HG03439 (cell line): ENCODE results near the gene LCE3A.
"Not testable (repeated sequence)": the region's sequence is repeated elsewhere in the genome, so short reads cannot be mapped to it uniquely, and the experiment has no call there.

Source experiments
- ATAC-seq: cut with Tn5 transposase; IDR thresholded peaks from one replicate; pipeline ENCODE4 v1.9.1; 2021; ENCODE audit warnings: mild to moderate bottlenecking, moderate library complexity; ENCODE audit not compliant: unreplicated experiment

LCE3A gene, protein sequence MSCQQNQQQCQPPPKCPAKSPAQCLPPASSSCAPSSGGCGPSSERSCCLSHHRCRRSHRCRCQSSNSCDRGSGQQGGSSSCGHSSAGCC

DNA sequence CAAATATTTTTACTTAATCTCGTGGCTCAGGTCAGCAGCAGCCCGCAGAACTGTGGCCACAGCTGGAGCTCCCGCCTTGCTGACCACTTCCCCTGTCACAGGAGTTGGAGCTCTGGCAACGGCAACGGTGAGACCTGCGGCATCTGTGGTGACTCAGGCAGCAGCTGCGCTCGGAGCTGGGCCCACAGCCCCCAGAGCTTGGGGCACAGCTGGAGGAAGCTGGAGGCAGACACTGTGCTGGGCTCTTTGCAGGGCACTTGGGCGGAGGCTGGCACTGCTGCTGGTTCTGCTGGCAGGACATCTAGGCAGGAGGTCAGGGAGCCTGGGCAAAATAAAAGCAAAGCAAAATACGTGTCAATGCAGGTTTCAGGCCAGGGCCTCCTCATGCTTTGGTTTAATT, at the start of gene LCE3A:
Gene LCE3A (minus strand): TSS at position 301 of the 400 bp plus-strand sequence. CDS start 0 bp downstream, at position 301.
- no peak for ATAC-seq

DNA sequence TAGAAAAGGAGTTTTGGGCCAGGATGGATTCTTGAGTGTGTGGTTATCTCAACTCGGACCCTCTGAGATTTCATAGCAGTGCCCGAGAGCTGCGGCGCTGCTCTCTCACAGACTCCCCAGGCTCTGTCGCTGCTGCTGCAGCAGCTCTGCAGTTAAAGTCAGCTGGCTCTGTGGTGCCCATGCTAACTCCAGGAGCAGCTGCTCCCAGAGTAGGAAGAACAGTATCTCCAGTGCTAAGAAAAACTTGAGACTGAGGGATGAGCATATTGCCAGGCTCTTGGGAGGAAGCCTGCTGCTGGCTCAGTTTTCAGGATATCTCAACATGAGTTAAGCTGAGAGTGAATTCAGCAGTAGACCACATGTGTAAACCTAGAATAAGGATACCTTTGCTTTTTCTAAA, 44.7 kb upstream of the LCE3A start:
- no peak for ATAC-seq

DNA sequence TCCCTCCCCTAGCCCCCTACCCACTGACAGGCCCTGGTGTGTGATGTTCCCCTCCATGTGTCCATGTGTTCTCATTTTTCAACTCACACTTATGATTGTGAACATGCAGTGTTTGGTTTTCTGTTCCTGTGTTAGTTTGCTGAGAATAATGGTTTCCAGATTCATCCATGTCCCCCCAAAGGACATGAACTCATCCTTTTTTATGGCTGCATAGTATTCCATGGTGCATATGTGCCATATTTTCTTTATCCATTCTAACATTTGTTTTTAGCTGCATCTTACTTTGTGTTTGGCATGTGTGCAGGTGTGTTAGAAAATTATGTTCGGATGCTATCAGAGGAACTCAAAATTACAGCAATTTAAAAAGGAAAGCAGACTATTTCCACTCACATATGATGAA, 43.3 kb upstream of the LCE3A start:
- ATAC-seq: not testable (repeated sequence)

DNA sequence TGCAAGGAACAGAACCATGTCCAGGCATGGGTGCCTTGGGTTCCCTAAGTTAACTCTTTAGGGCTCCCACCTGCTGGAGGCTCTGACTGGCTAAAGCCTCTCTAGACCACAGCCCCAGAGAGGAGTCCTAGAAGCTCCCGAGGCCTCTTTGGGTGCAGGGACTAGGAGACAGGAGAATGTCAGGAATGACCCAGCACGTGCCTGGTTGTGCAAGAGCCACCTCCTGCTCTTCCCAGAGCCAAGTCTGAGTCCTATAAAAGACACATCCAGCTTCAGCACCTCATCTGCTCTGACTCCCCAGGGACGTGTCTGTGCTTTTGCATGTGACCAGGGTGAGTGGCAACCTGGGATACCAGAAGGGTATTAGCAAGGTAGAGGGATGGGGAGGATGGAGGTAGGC, 40.2 kb upstream of the LCE3A start, which contains the start of gene LCE2D:
Gene LCE2D (plus strand): TSS at position 283 of the 400 bp plus-strand sequence. CDS start 726 bp downstream, outside the sequence.
- no peak for ATAC-seq

DNA sequence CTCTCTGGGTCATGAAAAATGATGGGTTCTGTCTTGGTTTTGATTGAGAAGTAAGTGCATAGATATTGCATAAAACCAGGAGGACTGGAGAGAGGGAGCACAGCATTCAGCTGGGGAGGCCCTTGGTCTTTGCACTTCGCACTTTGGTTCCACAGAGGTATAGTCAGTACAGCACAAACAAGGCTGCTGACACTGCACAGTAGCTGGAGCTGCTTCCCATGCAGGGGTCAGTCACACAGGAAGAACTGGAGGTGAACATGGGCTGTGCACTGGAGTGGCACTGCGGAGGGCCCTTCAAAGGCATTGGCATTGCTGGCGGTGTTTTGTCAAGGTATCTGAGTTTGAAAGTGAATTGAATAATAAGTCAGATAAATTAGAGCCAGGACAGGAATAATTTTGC, 35.7 kb upstream of the LCE3A start:
- no peak for ATAC-seq

DNA sequence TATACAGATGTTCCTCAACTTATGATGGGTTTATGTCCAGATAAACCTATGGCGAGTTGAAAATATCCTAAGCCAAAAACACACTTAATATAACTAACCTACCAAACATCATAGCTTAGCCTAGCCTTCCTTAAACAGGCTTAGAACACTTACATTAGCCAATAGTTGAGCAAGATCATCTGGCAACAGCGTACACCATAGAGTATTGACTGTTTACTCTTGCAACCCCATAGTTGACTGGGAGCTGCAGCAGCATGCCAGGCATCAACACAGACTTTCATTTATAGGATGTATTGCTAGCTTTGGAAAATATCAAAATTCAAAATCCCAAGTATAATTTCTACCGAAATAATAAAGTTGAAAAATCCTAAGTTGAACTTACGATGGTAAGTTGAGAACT, 34.8 kb upstream of the LCE3A start:
- no peak for ATAC-seq

DNA sequence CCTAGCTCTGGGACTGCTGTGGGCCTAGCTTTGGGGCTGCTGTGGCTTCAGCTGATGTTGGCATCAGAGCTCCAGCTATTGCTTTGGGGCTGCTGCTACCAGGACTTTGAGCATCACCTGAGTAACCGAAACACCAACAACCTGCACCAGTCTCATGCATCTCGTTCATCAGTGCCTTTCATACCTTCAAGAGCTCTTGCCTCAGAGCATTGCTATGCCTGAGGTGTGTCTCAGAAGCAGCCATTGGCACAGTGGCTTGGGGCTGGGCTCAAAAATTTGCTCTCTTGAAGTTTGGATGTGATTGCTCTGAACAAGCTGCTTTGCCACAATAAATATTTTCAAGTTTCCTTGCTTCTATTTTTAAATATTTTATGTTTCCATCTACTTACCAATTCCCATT, 33.6 kb upstream of the LCE3A start:
- no peak for ATAC-seq

DNA sequence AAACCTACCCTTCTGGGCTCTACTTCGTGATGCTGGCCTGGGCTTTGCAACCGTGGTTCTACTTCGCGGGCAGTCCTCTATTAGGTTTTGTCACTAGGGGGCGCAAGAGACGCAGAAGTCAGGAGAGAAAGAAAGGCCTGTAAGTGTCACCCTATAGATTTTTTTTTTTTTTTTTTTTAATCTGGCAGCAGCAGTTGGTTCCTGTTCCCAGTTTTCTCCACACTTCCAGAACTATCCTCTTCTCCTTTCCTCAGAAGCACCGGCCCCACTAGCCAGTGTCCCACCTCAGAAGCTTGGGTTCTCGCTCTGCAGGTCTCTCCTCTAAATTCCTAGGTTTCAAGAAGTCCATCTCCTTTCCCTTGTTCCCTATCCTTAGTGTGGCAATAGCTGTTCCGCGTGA, 31.2 kb upstream of the LCE3A start:
- ATAC-seq: no peak

DNA sequence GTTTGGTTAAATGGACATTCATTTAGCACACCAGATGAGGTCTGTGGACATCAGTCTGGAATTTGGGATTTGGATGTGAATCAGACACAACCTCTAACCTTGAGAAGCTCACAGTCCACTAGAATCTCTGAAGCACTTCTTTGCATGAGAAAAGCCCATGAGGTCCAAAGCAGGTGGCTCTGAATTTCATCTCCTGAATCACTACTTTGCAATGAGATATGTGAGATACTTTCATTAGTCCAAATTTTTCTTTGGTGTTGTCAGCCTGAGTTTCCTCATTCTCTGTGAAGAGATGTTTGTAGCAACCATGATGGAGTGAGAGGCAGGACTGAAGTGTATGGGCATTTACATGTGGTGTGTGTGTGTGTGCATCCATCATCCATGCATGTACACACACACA, 23.8 kb upstream of the LCE3A start:
- ATAC-seq: no peak

DNA sequence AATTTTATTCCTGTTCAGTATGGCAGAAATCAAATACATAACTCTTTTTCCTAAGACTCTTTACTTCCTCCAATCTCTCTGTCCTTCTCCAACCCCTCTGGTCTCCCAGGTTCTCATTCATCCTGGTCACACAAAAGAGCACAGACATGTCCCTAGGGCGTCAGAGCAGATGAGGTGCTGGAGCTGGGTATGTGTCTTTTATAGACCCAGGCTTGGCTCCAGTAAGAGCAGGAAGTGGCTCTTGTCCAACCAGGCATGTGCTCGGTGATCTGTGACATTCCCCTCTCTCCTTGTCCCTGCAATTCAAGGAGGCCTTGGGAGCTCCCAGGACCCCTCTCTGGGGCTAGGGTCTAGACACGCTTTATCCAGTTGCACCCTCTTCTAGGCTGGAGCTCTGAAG, 22.2 kb upstream of the LCE3A start:
- no peak for ATAC-seq

DNA sequence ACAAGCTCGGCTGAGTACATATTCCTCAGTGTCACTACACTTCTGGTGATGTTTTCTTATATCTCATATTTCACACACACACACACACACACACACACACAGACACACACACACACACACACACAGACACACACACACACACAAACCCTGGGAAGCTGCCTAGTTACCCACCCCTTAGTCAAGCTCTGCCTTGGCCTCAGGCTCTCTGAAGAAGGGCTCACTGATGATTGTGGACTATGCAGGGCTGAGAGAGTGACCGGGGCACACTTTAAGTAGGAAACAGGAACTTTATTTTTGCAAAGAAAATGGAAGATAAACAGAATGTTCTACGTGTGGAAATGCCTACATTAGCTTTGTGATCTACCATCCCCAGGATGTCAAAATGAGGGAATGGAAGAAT, 21.0 kb upstream of the LCE3A start:
- no peak for ATAC-seq

DNA sequence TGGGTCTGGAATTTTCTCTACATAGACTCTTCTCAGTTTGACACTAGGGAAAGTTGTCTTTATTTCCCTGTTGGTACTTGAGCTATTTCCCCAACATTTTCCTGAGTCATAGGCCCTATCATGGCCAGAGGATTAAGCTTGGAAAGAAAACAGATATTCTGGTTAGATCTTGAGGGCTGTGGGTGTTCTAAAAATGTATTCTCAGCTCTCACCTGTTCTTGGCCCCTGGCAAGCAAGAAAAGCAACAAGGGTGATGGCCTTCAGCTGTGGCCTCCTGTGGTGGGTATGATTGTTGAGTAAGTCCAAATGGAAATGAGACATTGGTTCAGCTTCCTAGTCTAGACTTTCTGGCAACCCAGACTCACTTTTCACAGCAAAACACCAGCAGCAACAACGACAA, 17.4 kb upstream of the LCE3A start:
- no peak for ATAC-seq

DNA sequence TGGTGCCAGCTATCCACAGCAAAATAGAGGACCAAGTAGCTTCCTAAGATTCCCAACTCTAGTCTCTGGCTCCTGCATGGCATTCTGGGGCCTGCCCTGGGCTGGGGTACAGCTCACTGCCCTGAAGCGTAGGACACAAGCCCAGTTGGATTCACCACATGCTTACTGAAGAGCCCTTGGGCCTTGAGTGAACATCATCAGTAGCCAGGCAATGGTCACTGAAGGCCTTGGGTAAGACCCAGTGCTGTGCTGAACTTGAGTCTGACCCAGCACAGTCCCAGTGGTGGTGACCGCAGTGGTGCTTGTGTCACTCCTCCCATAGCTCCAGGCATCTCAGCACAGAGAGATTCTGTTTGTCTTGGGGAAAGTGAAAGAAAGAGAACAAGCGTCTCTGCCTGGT, 7.7 kb upstream of the LCE3A start:
- no peak for ATAC-seq

DNA sequence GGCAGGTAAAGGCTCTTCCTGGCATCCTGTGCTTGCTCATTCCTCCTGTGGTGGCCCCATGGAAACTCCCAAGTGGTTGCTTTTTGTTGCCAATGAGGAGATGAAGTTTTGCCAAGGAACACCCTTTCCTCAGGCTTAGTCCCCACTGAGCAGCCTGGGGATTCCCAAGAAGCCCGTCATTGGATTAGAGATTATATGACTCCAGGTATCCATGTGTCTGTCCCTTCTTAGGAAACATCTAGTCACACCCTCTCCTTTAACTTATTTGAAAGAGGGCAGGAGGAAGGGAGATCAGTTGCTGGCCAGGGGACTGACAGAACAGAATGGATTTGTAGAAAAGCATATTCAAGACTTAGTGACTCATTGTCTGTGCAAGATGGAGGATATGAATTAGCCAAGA, 3.8 kb upstream of the LCE3A start:
- ATAC-seq: no peak

DNA sequence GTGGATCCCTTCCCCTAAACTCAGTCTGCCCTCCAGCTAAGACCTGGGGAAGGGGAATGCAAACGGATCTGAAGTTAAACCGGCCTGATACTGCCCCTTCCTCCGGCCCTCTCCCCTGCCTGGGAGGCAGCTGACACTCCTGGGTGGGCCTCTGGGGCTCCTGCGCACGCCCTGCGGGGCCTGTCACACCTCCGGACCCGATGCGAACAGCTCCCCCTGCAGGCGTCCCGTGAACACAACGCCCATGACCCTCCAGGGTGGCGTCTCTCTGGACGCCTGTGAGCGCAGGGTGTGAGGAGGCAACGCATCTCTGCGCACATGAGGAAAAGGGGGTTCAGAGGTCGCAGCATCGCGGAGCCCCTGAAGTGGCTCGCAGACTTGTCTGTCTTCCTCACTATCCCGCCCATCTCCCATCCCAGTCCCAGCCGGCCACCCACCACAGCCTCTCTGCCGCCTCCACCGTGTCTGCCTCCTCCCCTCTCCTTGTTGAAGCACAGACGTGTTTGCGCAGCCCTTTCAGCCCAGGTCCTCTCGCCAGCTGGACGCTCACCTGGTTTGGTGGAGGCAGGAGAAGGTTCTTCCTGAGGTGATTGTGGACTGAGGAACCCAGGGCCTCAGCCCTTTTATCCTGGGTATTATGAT, 421 bp upstream of the LCE3A start:
- no peak for ATAC-seq

DNA sequence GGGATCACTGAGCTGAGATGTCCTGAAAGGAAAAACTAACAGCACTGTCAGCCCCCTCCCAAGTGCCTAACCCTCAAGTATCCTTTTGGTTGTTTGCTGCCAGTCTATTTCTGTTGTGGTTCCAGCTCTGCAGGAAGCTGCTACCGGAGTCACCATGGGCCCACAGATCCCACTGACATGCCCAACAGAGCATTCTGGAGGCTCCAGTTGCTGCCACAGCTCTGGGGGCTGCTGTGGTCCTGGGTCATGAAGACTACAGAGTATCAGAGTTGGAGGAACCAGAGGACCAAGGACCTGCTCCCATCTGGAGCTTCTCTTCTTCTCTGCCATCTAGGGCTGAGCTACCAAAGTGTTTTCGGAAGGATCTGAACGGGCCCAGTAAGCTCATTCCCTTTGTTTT, 910 bp downstream of the LCE3A start:
- ATAC-seq: no peak

DNA sequence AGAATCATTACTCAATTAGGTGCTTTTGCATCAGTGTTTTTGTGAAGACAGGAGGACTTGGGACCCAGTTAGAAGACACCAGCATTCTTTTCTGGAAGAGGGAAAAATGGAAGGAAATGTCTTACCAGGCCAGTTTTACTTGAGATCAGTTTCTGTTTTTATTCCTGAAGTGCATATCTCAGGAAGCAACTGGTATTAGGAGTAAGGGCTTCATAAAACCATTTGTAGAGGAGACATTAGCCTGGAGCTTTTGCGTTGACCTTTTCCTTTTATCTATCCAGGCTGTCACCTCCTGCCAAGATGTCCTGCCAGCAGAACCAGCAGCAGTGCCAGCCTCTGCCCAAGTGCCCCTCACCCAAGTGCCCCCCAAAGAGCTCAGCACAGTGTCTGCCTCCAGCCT, 9.4 kb downstream of the LCE3A start, which contains the start of gene LCE3B:
Gene LCE3B (plus strand): TSS at position 301 of the 400 bp plus-strand sequence. CDS start 0 bp downstream, at position 301.
- ATAC-seq: no peak

DNA sequence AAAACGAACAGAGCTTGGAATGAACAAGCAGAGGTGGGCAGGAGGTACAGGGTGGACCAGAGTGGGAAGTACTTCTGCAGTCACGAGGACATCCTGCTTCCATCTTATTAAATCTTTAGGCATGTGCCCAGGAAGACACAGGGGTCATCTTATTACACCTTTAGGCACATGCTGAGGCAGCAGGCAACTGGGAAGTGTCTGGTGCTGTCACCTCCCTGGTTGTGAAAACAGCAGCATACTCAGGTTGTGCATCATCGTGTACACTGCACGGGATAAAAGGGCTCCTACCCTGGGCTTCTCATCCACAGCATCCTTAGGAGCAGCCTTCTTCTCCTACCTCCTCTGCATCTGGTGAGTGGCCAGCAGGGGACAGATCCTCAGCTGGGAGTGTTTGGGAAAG, 23.0 kb downstream of the LCE3A start, which contains the start of gene LCE3C:
Gene LCE3C (plus strand): TSS at position 301 of the 400 bp plus-strand sequence. CDS start 498 bp downstream, outside the sequence.
- no peak for ATAC-seq

DNA sequence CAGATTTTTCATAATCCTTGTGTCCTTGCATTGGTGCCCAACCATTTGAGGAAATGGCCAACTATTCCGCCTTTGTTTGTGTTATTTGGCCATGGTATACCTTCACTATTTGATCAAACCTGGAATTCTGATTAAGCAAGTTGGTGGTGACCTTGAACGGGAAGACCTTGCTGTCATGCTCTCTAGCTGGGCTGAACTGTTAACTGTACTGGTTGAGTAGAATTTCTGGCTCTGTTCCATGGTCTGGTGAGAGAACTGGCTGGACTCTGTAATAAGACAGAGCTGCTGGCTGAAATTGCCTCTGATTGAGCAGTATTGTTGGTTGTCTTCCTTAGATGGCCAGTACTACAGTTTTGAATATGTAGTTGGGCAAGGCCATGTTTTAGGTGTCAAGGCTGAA, 25.9 kb downstream of the LCE3A start:
- ATAC-seq: no peak

DNA sequence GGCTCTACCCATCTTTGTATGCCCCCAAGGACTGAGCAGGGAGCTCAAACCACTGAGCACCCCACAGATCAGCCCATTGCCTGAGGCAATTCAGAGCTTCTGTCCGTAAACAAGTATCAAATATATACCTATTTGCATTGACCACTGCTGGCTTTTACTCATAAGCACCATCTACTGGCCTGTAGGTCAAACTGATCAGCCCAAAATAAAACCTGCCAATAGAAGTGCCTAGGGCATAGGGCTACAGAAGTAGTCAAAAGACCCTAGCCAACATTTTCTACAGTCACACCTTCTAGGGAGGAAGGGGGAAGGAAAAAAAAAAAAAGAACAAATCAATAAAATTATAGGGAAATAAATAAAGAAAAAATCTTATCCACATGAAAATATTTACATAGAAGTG, 37.3 kb downstream of the LCE3A start:
- no peak for ATAC-seq

DNA sequence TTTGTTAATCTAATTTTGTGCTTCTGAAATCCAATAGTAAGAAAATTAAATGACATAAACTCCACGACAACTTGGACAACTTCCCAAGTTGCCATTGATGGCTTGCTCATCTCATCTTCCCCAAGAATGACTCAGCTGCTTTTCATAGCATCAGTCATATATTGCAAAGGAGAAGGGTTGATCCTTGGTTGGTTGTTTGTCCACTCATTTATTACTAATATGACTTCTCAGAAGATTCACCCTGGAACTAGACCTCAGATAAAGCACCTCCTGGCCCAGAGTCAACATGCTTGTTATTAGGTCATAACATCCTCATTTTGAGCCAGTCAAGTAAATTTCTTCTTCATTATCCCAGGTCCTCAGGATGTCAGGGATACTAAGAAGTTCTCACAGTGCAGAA, 40.3 kb downstream of the LCE3A start:
- ATAC-seq: no peak

DNA sequence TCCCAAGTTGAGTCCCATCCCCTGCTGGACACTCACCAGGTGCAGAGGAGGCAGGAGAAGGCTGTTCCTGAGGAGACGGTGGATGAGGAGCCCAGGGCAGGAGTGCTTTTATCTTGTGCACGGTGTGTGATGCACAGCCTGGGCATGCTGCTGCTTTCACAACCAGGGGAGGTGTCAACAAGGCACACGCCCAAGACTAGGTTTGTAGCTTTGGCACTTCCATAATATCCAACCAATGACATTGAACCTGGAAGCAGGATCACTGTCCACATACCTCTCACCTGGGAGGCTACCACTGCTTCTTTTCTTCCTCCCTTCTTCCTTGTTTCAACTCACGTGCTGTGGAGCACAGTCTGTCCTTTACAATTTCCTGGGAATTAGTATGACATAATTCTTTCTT, 42.5 kb downstream of the LCE3A start, which contains the start of gene LCE3D:
Gene LCE3D (minus strand): TSS at position 84 of the 400 bp plus-strand sequence. CDS start 580 bp downstream, outside the sequence.
- ATAC-seq: no peak

DNA sequence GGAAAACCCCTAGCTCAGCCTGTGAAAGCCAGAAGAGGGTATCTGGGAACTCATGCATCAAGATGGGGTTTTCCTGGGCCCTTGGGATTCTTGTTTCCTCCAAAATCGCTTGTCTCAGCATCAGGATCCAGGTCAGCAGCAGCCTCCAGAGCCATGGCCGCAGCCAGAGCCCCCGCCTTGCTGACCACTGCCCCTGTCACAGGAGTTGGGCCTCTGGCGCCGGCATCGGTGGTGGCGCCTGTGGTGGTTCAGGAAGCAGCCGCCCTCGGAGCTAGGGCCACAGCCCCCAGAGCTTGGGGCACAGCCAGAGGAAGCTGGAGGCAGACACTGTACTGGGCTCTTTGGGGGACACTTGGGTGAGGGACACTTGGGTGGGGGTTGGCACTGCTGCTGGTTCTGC, 43.4 kb downstream of the LCE3A start:
- not testable (repeated sequence) for ATAC-seq
